Measurements from ENCODE around the gene PDZK1IP1.
"Not testable (repeated sequence)": the region's sequence is repeated elsewhere in the genome, so short reads cannot be mapped to it uniquely, and the experiment has no call there.

Gene PDZK1IP1

GRCh38 chr1:47223174-47223920 lies 33.5 kb upstream of the PDZK1IP1 start:
- no peak for DNase-seq

- DNase-seq, result no peak
These were observed 32.6 kb upstream of the PDZK1IP1 start for GRCh38 chr1:47222476-47222875.

- DNase-seq, result no peak
These were observed 29.9 kb upstream of the PDZK1IP1 start for GRCh38 chr1:47219590-47220220.

- DNase-seq, result no peak
These were observed 29.2 kb upstream of the PDZK1IP1 start for GRCh38 chr1:47219001-47219400.

- DNase-seq, result no peak
These were observed 26.6 kb upstream of the PDZK1IP1 start for GRCh38 chr1:47216278-47217059.

GRCh38 chr1:47215713-47216112 lies 25.9 kb upstream of the PDZK1IP1 start:
- DNase-seq, result no peak

GRCh38 chr1:47214549-47214948 lies 24.7 kb upstream of the PDZK1IP1 start:
- DNase-seq, result no peak

- DNase-seq, result no peak
These were observed 23.6 kb upstream of the PDZK1IP1 start for GRCh38 chr1:47213230-47213963.

- no peak for DNase-seq
These were observed 22.9 kb upstream of the PDZK1IP1 start for GRCh38 chr1:47212636-47213229.

- DNase-seq, result no peak
These were observed 22.0 kb upstream of the PDZK1IP1 start for GRCh38 chr1:47211796-47212269.

- no peak for DNase-seq
These were observed 20.8 kb upstream of the PDZK1IP1 start for GRCh38 chr1:47210666-47211065.

- no peak for DNase-seq
These were observed 20.0 kb upstream of the PDZK1IP1 start for GRCh38 chr1:47209725-47210325.

GRCh38 chr1:47209091-47209490 lies 19.3 kb upstream of the PDZK1IP1 start:
- DNase-seq, result no peak

- DNase-seq, result no peak
These were observed 18.6 kb upstream of the PDZK1IP1 start for GRCh38 chr1:47208374-47208850.

- no peak for DNase-seq
These were observed 18.1 kb upstream of the PDZK1IP1 start for GRCh38 chr1:47207803-47208373.

GRCh38 chr1:47205918-47206317 lies 16.1 kb upstream of the PDZK1IP1 start:
- DNase-seq, result no peak

- not testable (repeated sequence) for DNase-seq
These were observed 13.7 kb upstream of the PDZK1IP1 start for GRCh38 chr1:47203504-47203903.

- no peak for DNase-seq
These were observed 11.3 kb upstream of the PDZK1IP1 start for GRCh38 chr1:47201179-47201578.

GRCh38 chr1:47198214-47198613 lies 8.4 kb upstream of the PDZK1IP1 start:
- no peak for DNase-seq

GRCh38 chr1:47196622-47197021 lies 6.8 kb upstream of the PDZK1IP1 start:
- DNase-seq, result no peak

GRCh38 chr1:47195981-47196380 lies 6.1 kb upstream of the PDZK1IP1 start:
- DNase-seq, result not testable (repeated sequence)

GRCh38 chr1:47194311-47194710 lies 4.5 kb upstream of the PDZK1IP1 start:
- DNase-seq, result no peak
